Kidney epithelial cell (primary cell): ENCODE measurements around the gene KCNMA1. TPM values are rescaled to one million over a fixed set of nuclear protein-coding genes. Genes with fewer than 3 reads are reported as not detected.
"Not testable (repeated sequence)": the region's sequence is repeated elsewhere in the genome, so short reads cannot be mapped to it uniquely, and the experiment has no call there.

ENCODE experiments used
- DNase-seq: peaks from one replicate; pipeline ENCODE4 v3.0.0-alpha.2; 2010; ENCODE audit warnings: low read depth
- H3K27me3 ChIP-seq: 2 replicates; pipeline ENCODE4 v1.6.0; 2011; ENCODE audit warnings: low read length; ENCODE audit not compliant: control insufficient read depth, insufficient read depth
- H3K36me3 ChIP-seq: 2 replicates; pipeline ENCODE4 v1.5.1; 2011; ENCODE audit warnings: low read length; ENCODE audit not compliant: control insufficient read depth, insufficient read depth
- H3K4me3 ChIP-seq: 2 replicates; pipeline ENCODE4 v1.5.1; 2011; ENCODE audit warnings: low read depth, mild to moderate bottlenecking, control low read depth, low read length
- CTCF ChIP-seq: IDR thresholded peaks from 2 replicates; pipeline ENCODE4 v1.5.1; 2011; ENCODE audit warnings: mild to moderate bottlenecking, moderate library complexity, low read length, control low read depth, inconsistent platforms; ENCODE audit not compliant: insufficient read depth, poor library complexity, severe bottlenecking
- total RNA-seq: library from RNA; depleted of rRNA; stranded (reverse); fragments of >200 nt; gene quantifications from 2 replicates; pipeline ENCODE4 v1.2.3, GENCODE V29; 2015

Gene KCNMA1
- total RNA-seq, 1 donor from 2014 or later = 18.9 TPM

DNA sequence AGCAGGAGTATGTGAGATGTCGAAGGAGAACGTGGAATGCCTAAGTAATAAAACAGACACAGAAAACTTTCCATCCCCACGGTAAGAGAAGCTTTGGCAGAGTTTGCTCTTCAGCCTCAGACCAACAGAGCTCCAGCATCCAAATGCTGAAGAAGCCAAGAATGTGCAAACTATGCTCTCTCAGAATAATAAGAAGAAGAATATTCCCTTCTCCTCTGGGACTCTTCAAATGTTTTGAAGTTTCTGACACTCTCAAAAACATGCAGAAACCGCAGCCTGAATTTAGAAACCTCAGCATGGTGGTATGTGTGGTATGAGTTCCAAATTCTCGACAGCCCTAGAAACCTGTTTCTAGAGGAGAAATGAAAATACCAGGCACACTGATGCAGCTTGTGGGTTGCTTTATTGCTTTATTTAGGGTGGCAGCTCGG lies 113.3 kb downstream of the KCNMA1 start:
- DNase-seq = no peak
- no peak overlapping the region for H3K4me3 ChIP-seq
- H3K36me3 ChIP-seq = no peaks in the 10 kb centered on the region
- no peaks in the 10 kb centered on the region for H3K27me3 ChIP-seq
- TF ChIP-seq CTCF = no peak

DNA sequence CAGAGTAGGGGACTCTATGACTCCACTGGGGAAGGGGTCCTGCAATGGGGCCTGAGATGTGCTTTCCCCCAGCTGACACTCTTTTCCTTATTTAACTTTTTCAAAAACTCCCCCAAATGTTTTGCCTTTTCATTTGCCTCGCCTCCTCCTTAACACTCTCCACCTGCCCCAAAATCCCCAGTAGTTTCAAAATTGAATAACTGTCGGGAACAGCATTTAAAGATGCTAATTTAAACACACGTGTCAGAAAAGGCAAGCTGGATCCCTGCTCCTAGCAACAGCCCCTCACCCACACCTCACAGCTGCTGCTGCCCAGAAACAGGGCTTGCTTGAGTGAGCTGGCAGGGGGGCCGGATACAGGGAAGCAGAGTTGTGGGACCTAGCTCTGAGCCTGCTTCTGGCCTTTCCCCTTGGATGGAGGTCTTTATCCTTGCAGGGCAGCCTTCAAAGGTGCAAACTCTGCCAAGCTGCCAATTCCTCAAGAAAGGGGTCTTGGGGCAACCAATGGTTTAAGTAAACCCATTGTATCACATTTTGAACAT lies 115.3 kb downstream of the KCNMA1 start:
- no peak for TF ChIP-seq CTCF
- Histone ChIP-seq H3K4me3 (no peak overlapping the region), H3K36me3 (no peaks in the 10 kb centered on the region), H3K27me3 (no peaks in the 10 kb centered on the region)
- no peak for DNase-seq

GRCh38 chr10:77520995-77521394 lies 116.6 kb downstream of the KCNMA1 start:
- Histone ChIP-seq H3K36me3 (no peaks in the 10 kb centered on the region), H3K4me3 (no peak overlapping the region), H3K27me3 (no peaks in the 10 kb centered on the region)
- no peak for TF ChIP-seq CTCF
- no peak for DNase-seq

- Histone ChIP-seq H3K36me3 (no peaks in the 10 kb centered on the region), H3K27me3 (no peaks in the 10 kb centered on the region), H3K4me3 (no peak overlapping the region)
- DNase-seq = no peak
- no peak for TF ChIP-seq CTCF
These were observed 117.3 kb downstream of the KCNMA1 start for GRCh38 chr10:77520290-77520689.

GRCh38 chr10:77519791-77520190 lies 117.8 kb downstream of the KCNMA1 start:
- DNase-seq = not testable (repeated sequence)

DNA sequence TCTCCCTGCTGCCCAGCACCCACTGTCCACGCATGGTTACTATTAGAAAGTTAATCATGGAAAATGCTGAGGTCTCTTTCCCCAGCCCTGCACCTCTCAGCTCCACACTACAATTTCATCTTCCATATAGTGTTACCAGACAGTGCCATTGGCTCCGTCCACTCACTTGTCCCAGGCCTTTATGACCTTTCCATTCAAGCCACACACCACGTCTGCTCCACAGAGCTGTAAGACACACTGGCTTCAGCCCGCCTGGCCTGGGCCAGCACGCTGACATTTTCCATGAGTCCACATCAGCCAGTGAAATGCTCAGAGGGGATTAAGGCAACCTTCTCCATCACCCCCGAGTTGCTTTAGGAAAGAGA lies 118.7 kb downstream of the KCNMA1 start:
- Histone ChIP-seq H3K27me3 (no peaks in the 10 kb centered on the region), H3K36me3 (no peaks in the 10 kb centered on the region), H3K4me3 (no peak overlapping the region)
- no peak for DNase-seq
- no peak for TF ChIP-seq CTCF

More at GRCh38 chr10:77519791-77520190, 117.8 kb downstream of the KCNMA1 start:
- H3K27me3 ChIP-seq, H3K36me3 ChIP-seq, H3K4me3 ChIP-seq: not testable (repeated sequence)
